Subcutaneous abdominal adipose tissue (tissue), 5 donors: ENCODE results near the gene CDCP1.

ENCODE experiments used
- H3K27ac ChIP-seq: one replicate; pipeline ENCODE4 v1.7.0; 2013; ENCODE audit warnings: low read depth, mild to moderate bottlenecking, inconsistent platforms, low read length, moderate library complexity
- H3K27me3 ChIP-seq, 5 donors: one replicate each; pipeline ENCODE4 v1.7.0; 2013; ENCODE audit warnings: low read length in 5 of 5, inconsistent platforms in 1 of 5; ENCODE audit not compliant: control insufficient read depth in 5 of 5, insufficient read depth in 4 of 5
- H3K36me3 ChIP-seq, 5 donors: one replicate each; pipeline ENCODE4 v1.7.0; 2013; ENCODE audit warnings: low read length in 5 of 5; ENCODE audit not compliant: control insufficient read depth in 5 of 5, insufficient read depth in 5 of 5
- H3K4me1 ChIP-seq, 5 donors: one replicate each; pipeline ENCODE4 v1.7.0; 2013; ENCODE audit warnings: low read length in 5 of 5, mild to moderate bottlenecking in 3 of 5, moderate library complexity in 1 of 5; ENCODE audit not compliant: control insufficient read depth in 5 of 5, insufficient read depth in 5 of 5
- H3K4me3 ChIP-seq, 5 donors: one replicate each; pipeline ENCODE4 v1.7.0; 2013; ENCODE audit warnings: low read length in 5 of 5, low read depth in 1 of 5
- H3K9ac ChIP-seq, 5 donors: one replicate each; pipeline ENCODE4 v1.7.0; 2013; ENCODE audit warnings: low read length in 5 of 5, mild to moderate bottlenecking in 4 of 5, moderate library complexity in 3 of 5
- H3K9me3 ChIP-seq, 5 donors: one replicate each; pipeline ENCODE4 v1.7.0; 2013; ENCODE audit warnings: low read length in 5 of 5; ENCODE audit not compliant: control insufficient read depth in 5 of 5
- donor health status: healthy.
- donor health status: healthy.
- donor health status: healthy.
- donor health status: healthy.
- donor health status: healthy.

CDCP1 gene

GRCh38 chr3:45034612-45035252 is 111.4 kb downstream of the CDCP1 start:
- Histone ChIP-seq H3K9me3 (no peaks in the 10 kb centered on the region), H3K36me3 (peaks cover 7 to 84% (median 52%) of the 10 kb centered on the region in 5 donors), H3K9ac (peak overlapping the region in 1 of 5 donors; percentile 50), H3K27me3 (no peaks in the 10 kb centered on the region), H3K4me3 (peak overlapping the region in 2 of 5 donors; percentile 13 to 46), H3K27ac (peak overlapping the region; percentile 30), H3K4me1 (peaks cover 15 to 54% (median 40%) of the 10 kb centered on the region in 5 donors)

GRCh38 chr3:45033791-45034190 is 112.4 kb downstream of the CDCP1 start:
- H3K36me3 ChIP-seq = peaks cover 7 to 76% (median 56%) of the 10 kb centered on the region in 5 donors
- H3K9ac ChIP-seq = no peak overlapping the region
- no peaks in the 10 kb centered on the region for H3K27me3 ChIP-seq
- peaks cover 21 to 64% (median 49%) of the 10 kb centered on the region in 5 donors for H3K4me1 ChIP-seq
- no peaks in the 10 kb centered on the region for H3K9me3 ChIP-seq
- H3K27ac ChIP-seq = peak overlapping the region; percentile 23
- no peak overlapping the region for H3K4me3 ChIP-seq
